GM19351 (cell line): ENCODE measurements around the gene MAP3K1.
"Not testable (repeated sequence)": the region's sequence is repeated elsewhere in the genome, so short reads cannot be mapped to it uniquely, and the experiment has no call there.

ENCODE experiments used
- ATAC-seq: cut with Tn5 transposase; IDR thresholded peaks from one replicate; pipeline ENCODE4 v1.9.1; 2021; ENCODE audit warnings: mild to moderate bottlenecking, moderate library complexity; ENCODE audit not compliant: unreplicated experiment

The MAP3K1 gene

DNA sequence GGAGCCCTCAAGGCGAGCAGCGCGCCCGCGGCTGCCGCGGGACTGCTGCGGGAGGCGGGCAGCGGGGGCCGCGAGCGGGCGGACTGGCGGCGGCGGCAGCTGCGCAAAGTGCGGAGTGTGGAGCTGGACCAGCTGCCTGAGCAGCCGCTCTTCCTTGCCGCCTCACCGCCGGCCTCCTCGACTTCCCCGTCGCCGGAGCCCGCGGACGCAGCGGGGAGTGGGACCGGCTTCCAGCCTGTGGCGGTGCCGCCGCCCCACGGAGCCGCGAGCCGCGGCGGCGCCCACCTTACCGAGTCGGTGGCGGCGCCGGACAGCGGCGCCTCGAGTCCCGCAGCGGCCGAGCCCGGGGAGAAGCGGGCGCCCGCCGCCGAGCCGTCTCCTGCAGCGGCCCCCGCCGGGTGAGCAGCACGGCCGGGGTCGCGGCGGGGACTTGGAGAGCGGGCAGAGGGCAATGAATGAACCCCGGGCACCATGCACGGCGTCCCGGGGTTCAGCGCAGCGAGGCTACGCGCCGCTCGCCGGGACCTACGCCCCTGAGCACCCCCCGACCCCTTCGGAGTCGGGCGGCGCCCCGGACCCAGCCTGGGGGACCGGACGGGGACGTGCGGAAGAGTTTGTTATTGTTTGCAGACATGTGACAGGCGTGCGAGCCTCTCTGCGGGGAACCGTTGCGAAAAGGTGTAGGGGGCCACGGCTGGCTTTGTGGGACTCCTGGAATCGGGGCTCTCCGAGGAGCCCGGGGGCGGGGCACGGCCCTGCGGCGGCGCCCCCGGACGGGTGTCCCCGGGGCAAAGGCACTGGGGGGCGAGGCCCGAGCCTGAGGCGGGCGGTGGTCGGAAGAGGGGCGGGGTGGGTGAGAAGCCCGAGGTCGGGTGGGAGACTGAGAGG lies 553 bp downstream of the MAP3K1 start:
- ATAC-seq, result peak; percentile 32

DNA sequence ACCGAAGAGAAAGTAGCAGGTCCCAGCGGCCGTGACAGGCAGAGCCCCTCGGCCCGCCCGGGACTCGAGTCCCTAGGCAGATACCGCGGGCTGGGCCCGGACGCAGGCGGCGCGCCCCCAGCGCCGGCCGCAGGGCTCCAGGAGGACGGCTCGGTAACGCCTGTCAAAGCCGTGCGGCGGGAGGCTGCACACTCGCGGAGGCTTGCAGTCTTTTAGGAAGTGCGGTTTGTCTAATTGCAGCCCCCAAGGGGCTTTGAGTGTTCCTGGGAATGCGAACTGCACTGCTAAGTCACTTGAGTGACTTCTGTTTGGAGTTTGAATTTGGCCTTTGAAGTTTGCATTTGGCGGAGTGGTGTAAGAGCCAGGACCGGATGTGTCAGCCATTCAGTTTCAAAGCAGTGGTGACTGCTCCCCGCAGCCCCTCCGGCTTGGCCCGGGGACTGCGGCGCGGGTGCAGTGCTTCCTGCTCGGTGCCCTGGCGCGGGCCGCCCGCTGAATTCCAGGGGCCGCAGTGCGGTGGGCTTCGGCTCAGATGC lies 1.3 kb downstream of the MAP3K1 start:
- ATAC-seq, result peak; percentile 40

DNA sequence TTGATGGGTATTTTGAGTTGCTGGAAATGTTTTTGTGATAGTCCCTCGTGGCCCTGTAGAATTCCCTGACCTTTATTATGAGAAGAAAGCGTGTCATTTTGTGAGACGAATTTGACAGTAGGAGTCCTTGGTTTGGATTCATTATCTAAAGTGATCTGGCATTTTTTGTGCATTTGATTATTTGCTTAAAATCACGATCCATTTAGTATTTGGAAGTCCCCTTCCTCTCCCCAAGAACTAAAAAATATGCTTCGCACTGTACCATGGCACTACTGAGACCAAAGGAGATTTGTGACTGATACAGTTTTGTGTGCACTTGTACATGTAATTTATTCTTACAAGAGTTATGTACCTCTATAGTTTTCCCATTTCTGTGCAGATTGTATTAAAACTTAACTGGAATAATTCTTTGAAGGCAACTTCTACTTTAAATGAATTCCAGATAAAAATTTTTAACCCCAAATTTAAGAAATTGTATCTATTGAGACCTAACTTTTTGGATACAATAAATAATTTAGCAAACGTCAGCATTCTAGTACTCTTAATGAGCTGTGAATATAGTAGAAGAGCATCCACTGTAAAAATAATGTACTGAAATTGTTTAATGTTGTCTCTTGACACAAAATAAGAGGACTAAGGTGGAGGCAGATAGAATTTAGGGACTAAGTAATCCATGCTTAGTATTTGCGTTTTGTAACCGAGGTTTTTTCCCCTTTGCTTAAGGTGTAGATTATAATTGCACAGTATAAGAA lies 2.1 kb downstream of the MAP3K1 start:
- ATAC-seq, result no peak

DNA sequence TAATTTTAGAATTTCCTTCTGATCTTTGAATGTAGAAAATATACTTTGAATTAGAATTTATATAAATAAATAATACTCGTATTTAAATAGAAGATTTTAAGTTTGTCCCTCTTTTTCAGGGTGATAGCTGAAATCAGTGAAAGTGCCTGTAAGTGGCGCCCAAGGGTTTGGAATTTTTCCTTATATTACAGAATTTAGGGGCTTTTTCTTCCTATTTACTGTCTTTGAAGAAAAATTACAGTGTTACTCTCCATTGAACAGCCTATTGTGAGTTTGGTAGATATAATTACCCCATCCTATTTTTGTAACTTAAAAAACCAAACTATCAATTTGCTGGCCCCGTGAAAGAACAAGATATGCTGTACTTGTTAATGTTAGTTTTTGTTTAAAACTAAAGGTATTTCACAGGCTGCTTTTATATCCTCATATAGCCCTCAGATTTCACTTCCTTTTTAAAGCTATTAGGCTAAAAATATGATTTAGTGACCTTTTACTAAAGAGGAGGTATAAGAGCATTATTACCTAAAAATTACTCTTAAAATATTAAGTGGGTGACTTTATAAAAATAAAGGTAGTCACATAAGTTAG lies 3.2 kb downstream of the MAP3K1 start:
- ATAC-seq, result no peak

DNA sequence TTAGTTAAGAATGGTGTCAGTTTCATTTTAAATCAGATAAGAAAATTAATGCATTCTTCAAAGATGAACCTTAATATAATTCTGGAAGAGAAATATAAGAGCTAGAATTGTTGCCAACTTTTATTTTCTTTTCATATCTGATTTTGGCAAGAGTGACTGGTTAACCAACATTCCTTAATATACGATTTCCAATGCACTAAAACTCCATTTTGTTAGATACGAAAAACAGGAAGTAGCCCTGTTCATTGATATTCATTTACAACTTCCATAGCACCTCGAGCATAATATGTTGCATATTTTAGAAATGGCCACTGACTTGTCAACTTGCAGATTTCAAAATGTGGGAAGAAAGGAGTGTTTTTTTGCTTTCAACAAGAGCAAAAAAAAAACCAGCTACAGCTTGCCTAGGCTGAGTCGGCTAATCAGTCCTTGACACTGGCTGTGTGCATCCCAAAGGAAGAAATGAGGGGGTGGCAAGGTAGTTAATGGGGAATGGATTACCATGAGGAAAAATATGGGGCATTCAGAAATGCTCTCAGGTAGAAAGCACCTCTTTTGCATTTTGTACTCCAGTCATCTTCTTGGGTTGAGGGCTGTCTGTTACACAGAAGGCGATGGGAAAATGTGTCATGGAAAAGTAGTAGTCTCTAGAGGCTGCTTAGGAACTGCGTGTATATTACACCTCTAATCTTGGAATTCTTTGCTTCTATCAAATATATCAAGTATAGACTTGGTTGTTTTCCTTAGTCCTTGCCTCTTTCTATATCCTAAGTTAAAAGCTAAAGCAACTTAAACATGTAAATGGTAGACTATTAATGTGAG lies 3.9 kb downstream of the MAP3K1 start:
- no peak for ATAC-seq

DNA sequence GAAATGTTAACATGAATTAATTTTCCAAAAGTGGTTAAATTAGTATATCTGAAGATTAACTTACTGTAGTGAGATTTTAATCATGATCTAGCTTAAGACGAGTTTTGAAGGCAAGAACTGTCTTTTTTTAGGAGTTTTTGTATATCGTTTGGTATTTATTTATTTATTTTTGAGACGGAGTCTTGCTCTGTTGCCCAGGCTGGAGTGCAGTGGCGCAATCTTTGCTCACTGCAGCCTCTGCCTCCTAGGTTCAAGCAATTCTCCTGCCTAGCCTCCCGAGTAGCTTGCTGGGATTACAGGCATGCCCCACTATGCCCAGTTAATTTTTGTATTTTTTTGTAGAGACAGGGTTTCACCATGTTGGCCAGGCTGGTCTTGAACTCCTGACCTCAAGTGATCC lies 6.5 kb downstream of the MAP3K1 start:
- not testable (repeated sequence) for ATAC-seq

DNA sequence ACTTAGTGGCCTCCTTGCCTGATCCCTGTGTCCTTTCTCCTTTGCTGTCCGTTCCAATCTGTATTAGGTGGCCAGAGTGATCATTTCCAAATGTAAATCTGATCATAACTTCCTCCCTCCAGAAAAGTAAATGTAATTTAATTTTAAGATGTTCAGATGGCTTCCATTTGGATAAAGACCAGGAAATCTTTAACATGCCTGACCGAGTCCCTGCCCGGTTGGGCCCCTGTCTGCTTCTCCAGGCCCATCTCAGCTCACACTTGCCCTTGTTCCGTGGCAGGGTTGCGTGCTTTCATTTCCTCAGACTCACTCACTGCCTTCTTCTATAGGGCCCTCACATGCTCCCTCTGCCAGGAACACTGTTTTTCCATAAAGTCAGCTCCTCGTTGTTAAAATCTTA lies 7.6 kb downstream of the MAP3K1 start:
- ATAC-seq, result no peak

DNA sequence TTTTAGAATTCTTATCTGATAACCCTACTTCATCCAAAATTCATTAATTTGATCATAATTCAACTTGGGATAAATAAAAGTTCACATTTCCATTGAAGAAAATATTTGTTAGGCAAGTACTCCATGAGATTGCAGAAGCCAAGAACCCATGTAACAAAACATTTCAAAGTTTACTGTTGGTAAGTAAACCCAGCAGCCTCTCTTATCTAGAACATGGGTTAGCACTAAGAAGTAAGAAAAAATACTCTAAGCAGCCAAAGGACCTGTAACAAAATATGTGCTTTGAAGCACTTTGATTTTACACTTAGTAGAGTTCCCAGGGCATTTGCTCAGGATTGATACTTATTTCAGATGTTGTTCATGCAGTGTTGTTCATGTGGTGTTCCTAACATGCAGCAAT lies 8.7 kb downstream of the MAP3K1 start:
- no peak for ATAC-seq

DNA sequence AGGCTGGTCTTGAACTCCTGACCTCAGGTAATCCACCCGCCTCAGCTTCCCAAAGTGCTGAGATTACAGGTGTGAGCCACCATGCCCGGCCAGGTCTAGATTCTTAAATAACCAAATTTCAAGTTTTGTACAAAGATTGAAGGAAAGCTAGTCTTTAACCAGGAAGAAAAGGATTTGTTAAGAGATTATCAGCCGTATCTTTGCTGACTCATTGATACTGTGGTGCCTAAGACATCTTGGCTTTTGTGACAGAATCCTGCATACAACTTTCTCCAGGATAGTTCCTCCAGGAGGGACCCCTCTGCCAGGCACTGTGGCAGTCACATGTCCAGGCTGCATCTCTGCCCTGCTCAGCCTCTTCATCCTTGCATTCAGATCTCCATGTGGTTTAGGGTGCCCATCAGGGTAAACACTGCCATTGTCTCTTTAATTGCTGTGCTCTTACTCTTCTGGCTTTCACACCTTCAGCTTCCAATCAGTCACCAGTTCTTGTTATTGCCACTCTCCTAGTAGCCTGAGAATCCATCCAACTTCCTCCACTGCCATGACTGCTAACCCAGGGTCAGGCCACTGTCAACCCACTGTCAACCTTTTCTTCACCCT lies 10.0 kb downstream of the MAP3K1 start:
- no peak for ATAC-seq

DNA sequence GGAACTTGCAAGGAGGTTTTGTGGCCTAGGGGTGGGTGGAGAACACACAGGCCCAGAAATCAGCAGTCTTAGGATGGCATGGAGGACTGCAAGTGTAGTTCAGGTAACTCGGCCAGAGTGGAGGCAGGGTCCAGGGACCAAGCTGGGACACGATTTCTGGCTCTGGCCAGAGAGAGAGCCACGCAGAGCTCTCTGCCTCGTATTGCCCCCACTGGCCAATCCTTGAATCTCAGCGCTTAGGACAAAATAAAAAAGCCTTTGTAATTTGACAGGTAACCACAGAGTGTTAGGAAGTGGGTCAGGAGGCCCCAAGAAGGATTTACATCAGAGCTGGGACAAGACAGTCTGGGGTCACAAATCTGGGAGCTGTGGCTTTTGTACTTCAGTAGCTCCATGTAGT lies 11.7 kb downstream of the MAP3K1 start:
- ATAC-seq, result no peak

DNA sequence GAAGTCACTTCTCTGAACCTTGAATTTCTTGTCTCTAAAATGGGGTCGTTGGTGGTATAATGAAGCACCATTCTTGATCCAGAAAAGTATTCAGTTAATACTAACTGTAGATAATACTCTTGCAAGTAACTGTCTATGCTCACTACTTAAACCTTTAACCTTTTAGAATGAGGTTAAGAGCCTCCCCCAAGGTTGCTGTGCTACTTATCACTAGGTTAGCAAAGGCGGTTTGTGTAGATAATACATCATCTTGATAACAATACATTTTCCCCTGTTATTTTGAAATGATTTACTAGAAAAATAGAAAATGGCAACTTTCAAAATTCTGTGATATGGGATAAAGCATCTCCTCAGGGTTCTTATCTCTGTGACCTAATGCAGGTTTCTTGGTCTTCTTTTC lies 12.6 kb downstream of the MAP3K1 start:
- no peak for ATAC-seq

DNA sequence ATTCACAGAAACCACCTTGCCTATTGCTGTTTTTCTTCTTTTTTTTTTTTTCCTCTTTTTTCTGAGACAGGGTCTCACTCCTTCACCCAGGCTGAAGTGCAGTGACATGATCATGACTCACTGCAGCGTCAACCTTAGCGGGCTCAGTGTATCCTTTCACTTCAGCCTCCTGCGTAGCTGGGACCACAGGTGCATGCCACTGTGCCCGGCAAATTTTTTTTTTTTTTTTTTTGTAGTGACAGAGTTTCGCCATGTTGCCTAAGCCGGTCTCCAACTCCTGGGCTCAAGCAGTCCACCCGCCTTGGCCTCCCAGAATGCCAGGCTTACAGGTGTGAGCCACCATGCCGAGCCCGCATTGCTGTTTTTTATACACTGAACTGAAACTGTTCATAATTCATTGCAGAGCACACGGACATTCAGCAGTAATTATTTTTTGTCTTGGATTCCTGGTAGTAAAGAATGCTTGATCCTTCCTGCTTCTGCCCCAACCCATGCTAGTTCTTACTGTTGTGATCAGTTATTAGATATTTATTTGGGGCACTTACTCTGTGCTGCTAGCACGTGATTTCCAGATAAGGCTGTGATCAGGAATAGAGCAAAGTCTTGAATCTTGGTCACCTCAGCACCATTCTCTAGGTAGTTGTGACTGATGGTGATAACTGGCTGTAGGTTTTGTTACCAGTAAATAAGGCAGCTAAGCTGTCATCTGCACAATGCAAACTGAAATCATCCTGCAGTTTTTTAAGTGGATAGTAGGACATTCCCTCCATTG lies 14.0 kb downstream of the MAP3K1 start:
- no peak for ATAC-seq

DNA sequence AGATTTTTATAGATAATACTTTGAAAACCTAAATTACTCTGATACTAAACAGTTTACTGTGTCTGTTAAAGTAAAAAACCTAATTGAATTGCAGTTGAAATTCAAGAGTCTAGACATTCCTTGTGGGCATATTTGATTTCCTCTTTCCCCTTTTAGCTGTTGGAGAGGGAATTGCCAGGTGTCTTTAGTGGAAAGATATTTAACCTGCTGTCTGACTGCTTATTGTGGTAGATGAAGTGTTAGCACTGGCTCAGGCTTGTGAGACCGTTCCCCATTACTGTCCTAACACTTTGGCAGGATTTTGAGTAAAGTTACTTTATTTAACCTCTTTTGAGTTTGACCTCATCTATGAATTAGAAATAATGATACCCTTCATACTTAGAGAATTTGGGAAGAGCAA lies 16.4 kb downstream of the MAP3K1 start:
- ATAC-seq, result no peak

DNA sequence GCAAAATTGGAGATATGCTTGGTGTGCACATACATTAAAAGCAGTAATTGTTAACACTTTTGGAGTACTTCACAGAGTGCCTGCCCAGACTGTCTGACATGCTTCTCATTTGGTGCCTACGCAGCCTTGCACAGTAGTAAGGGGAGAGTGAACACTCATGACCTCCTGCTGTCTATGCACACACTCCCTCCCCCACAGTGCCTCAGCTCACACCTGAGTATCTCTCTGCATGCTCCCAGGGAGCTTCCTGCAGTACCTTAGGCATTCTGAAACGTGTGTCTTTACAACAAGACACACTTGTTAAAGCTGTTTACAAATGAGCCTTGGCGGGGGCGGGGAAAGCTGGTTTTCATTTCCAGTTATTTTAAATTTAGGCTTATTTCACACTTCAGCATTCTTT lies 18.0 kb downstream of the MAP3K1 start:
- no peak for ATAC-seq

DNA sequence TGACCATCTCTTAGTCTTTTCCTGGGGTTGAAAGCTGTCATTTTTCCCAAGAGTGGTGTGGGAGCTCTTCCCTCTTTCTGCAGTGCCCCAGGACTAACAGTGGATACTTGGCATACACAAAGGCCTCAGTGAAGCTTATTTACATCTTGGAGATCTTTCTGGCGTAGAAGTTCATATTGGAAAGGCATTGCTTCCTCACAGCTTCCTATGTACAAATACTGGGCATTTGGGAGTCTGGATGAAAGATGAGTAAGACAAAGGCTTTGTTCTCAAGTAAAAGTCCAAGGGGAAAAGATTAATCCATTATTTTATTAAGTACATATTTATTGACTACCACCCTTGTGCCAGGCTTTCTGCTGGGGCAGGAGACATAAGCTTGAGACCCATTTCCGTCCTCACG lies 22.0 kb downstream of the MAP3K1 start:
- no peak for ATAC-seq

DNA sequence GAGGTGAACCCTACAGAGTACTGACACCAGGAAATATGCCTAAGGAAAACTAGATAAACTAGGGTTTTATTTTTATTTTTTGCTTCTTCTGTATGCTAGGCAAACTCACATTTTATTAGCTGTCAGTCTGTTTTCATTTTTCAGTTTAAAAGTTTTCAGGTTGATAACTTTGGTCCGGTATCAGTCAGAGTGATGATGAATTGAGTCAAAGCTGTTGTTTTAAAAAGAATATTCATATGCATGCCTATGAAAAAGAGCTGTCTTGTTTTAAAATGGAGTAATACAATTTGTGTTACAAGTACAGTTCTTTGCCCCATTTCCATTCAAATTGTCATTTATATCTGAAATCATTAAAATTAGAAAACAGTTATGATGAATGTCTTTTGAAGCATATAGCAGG lies 22.6 kb downstream of the MAP3K1 start:
- no peak for ATAC-seq

DNA sequence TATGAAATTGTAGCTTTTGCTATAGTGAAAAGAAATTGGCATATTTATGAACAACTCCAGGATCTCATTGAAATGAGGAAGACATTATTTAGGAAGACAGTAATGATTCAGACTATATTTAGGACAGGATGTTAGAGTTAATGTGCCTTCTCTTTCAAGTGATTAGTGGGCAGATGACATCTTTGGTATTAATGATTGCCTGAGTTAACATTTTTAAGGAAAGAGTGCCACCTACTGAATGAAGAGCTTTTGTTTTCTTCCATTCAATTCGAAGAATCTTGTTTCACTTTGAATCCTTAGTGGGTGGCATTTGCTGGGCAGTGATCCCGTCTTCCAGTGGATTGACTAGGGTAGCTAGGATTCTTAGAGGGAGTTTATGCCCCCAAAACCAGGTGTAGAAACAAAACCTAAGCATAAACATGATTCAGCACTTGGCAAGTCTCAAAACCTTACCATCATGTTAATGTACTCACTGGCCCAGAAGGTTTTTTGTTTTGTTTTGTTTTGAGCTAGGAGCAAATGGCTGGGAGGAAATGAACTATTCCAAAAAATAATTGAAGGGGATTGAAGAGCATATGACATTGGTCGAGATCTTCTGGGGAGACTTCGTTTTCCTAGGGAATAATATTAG lies 23.2 kb downstream of the MAP3K1 start:
- ATAC-seq, result peak; percentile 53

DNA sequence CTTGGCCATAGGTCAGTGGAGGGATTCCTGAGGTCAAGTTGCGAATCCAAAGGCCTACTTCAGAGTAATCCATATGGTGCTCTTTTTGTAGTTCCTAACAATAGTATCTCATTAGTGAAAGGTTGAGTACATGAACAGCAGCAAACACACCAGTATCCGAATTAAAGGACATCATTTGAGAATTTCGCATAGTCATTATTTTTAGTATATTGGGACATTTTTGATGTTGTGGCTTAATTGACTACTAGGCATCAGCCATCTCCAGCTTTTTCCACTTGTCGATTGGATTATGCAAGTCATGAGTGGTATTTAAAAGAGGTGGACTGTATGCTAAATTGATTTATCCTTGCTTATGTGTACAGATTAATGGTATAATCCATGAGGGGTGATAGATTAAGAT lies 23.7 kb downstream of the MAP3K1 start:
- no peak for ATAC-seq

DNA sequence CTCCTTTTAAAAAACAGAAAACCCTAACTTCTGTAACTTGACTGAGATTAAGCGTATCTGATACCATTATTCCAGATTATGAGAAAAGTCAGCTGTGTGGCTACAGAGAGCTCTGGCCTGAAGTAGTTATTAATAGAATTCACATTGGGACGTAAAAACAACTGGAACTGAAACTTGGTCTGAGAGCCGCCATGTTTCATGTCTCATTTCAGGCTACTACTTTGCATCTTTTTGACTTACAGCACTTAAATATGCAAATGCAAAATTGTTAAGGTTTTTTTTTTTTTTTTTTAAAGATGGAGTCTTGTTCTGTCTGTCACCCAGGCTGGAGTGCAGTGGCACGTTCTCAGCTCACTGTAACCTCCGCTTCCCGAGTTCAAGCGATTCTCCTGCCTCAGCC lies 25.2 kb downstream of the MAP3K1 start:
- peak; percentile 57 for ATAC-seq
